HG03025 (cell line): ENCODE data around the gene RPL37A.

Experiments
- ATAC-seq: cut with Tn5 transposase; IDR thresholded peaks from one replicate; pipeline ENCODE4 v1.9.1; 2021; ENCODE audit warnings: mild to moderate bottlenecking, moderate library complexity; ENCODE audit not compliant: unreplicated experiment, low FRiP score

RPL37A gene

DNA sequence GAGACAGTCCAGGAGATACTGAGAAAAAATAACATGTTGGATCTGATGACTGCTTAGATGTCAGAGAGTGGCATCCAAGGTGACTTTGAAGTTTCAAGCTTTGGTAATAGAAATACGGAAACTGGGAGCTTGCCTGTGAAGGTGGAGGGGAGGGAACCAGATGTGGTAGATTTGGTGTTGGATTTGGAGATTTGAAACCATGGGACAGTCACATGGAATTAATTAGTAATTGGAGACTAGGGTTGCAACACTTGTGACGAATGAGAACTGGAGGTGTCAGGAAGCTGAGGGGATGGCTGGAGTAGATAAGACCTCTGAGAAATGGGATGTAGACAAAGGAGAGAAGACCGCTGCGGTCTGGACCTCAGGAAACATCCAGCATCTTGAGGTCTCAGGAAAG lies 46.7 kb downstream of the RPL37A start:
- no peak for ATAC-seq

GRCh38 chr2:216546241-216546640 lies 47.6 kb downstream of the RPL37A start:
- ATAC-seq: no peak

DNA sequence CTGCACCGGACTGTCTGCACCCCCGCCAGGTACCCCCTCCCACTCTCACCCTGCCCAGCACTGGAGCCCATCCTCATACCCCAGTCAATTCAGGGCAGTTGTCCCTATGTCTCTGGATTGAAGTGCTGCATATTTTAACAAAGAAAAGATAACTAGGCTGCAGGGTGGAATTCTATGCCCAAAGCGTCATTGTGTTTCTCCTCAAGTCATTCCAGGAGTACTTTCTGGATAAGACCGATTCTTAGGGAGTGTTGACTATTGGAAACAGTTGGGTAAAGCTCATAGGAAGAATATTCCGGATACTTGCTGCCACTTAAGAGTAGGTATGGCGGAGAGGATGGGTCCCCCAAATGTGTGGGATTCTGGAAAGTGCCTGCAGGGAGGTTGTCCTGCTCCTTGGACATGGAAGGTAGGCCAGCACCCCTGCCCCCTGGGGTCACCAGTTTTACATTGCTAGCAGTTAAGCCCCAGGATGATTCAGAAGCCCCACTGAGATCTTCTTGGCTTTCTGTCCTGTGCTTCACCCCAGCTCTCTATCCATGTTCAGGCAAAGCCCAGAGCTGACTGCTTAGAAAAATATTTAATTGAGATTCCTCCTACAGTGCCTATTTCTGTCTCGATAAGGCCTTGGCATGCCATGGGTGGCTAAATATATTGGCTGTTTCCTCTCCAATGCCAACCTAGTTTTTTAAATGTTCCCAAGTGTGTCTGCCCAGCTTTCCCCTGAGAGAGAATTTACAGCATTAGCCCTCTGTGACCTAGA lies 48.2 kb downstream of the RPL37A start:
- no peak for ATAC-seq

DNA sequence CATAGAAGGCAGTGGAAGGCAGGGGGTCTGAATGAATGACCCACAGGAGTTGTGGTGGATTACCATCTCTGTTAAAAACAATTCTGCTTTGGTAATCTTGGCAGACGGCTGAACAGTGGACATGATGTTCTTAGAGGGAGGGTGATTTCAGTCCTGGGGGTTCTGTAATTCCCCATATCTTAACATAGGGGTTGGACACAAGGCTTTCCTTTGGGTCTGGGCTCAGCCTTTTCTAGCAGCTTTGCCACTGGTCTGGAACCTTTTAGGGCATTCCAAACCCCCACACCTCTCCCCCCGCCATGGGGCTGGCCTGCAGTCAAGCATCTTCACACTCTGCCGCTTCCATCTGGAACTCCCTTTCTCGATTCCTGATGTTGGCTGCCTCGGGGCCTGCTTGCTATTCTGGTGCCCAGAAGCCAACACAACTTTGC lies 50.3 kb downstream of the RPL37A start:
- no peak for ATAC-seq

- ATAC-seq: no peak
These were observed 51.5 kb downstream of the RPL37A start for GRCh38 chr2:216549926-216550690.

- no peak for ATAC-seq
These were observed 52.8 kb downstream of the RPL37A start for GRCh38 chr2:216551234-216552068.

DNA sequence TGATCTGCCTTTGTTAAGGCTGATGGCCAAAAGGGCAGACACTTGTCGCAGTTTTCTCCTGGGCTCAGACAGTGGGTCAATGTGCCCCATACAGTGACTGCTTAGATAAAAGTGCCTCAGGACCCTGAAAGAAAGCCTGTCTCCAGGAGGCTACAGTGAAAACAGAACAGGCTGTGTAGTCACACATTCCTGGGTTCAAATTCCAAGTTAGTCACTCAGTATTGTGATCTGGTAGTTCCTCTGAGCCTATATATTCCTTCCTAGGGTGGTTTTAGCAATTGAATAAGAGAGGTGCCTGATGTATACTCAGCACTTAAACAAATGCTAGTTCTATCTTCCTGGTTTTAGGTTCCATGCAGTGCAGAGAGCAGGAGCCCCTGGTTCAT lies 54.4 kb downstream of the RPL37A start:
- ATAC-seq: no peak
